HCT116 (cell line): ENCODE measurements around the gene WDFY2. TPM values are rescaled to one million over a fixed set of nuclear protein-coding genes. Genes with fewer than 3 reads are reported as not detected.
"Not testable (repeated sequence)": the region's sequence is repeated elsewhere in the genome, so short reads cannot be mapped to it uniquely, and the experiment has no call there.

Experiments
- ATAC-seq: fragments of 200-7000 bp; cut with Tn5 transposase; 2 replicates; pipeline ENCODE4 v1.9.1; 2020; ENCODE audit warnings: mild to moderate bottlenecking, moderate library complexity
- BruUV-seq: library from RNA; stranded (reverse); fragments of 400-500 nt; replicated peaks from 2 replicates; lab custom pipeline; 2021; lab: Mats Ljungman, UMichigan
- CTCF ChIA-PET: fragments of 300-600 bp; sonication (Branson Sonifier 250); formaldehyde crosslinking; loops from one replicate; lab custom pipeline; 2021; ENCODE audit warnings: antibody characterized with exemption; lab: Charles Lee
- POLR2A ChIA-PET: fragments of 300-600, 350-600 bp; sonication (Branson Sonifier 250); formaldehyde crosslinking; loops from one replicate; lab custom pipeline; 2021; ENCODE audit warnings: antibody characterized with exemption; lab: Charles Lee
- RAD21 ChIA-PET, 2 experiments: fragments of 300-600 bp; sonication (Branson Sonifier 250); formaldehyde crosslinking; loops; one replicate each; lab custom pipeline; 2023; ENCODE audit warnings: low total read pairs in 2 of 2; ENCODE audit not compliant: uncharacterized antibody in 2 of 2, unreplicated experiment in 2 of 2, low non-redundant PET in 1 of 2; lab: Charles Lee
- DNase-seq: peaks from one replicate; pipeline ENCODE4 v3.0.0-alpha.2; 2010; ENCODE audit warnings: low read depth, low spot score
- H2AFZ ChIP-seq: fragments of 200-600 bp; shearing (Covaris generic), sonication (generic); 2 replicates; pipeline ENCODE4 v1.6.1; 2017; ENCODE audit warnings: low read depth, mixed run types, mixed read lengths, antibody characterized with exemption, low read length; ENCODE audit not compliant: poor library complexity, severe bottlenecking
- H3K27ac ChIP-seq: 2 replicates; pipeline ENCODE4 v1.5.1; 2012; ENCODE audit warnings: low read depth, low read length
- H3K27me3 ChIP-seq: fragments of 200-600 bp; sonication (generic); 2 replicates; pipeline ENCODE4 v1.6.1; 2016; ENCODE audit warnings: mixed run types, low read length, mixed read lengths; ENCODE audit not compliant: insufficient read depth
- H3K36me3 ChIP-seq, 2 experiments: fragments of 200-500 bp in 1 of 2; fragments of 200-600 bp in 1 of 2; sonication (Bioruptor generic) in 1 of 2; sonication (generic) in 1 of 2; 2 replicates each; pipeline versions ENCODE4 v1.5.1 to v1.6.1; 2014 to 2016; ENCODE audit warnings: low read length in 2 of 2, inconsistent platforms in 1 of 2, mixed read lengths in 1 of 2, mixed run types in 1 of 2; ENCODE audit not compliant: insufficient read depth in 2 of 2, control insufficient read depth in 1 of 2
- H3K4me1 ChIP-seq, 2 experiments: fragments of 200-600 bp in 1 of 2; sonication (generic) in 1 of 2; 2 replicates each; pipeline versions ENCODE4 v1.5.1 to v1.6.1; 2012 to 2017; ENCODE audit warnings: low read length in 2 of 2, inconsistent platforms in 1 of 2, mild to moderate bottlenecking in 1 of 2, mixed read lengths in 1 of 2, mixed run types in 1 of 2, moderate library complexity in 1 of 2; ENCODE audit not compliant: insufficient read depth in 2 of 2, control insufficient read depth in 1 of 2
- H3K4me2 ChIP-seq: fragments of 200-600 bp; sonication (generic); 2 replicates; pipeline ENCODE4 v1.6.1; 2017; ENCODE audit warnings: mixed run types, low read length, mixed read lengths
- H3K4me3 ChIP-seq, 2 experiments: fragments of 200-600 bp in 1 of 2; sonication (generic) in 1 of 2; replicated peaks in 1 of 2; 2 replicates each; pipeline ENCODE4 v1.5.1; 2011 to 2016; ENCODE audit warnings: low read length in 2 of 2, control low read depth in 1 of 2, low read depth in 1 of 2, mild to moderate bottlenecking in 1 of 2, mixed read lengths in 1 of 2, mixed run types in 1 of 2
- H3K79me2 ChIP-seq: fragments of 200-600 bp; sonication (generic); 2 replicates; pipeline ENCODE4 v1.6.1; 2017; ENCODE audit warnings: mild to moderate bottlenecking, mixed run types, low read length, moderate library complexity, mixed read lengths; ENCODE audit not compliant: insufficient read depth
- H3K9ac ChIP-seq: fragments of 200-600 bp; sonication (generic); 2 replicates; pipeline ENCODE4 v1.6.1; 2016; ENCODE audit warnings: low read length, mixed read lengths
- H3K9me2 ChIP-seq: fragments of 200-600 bp; sonication (generic), shearing (Covaris generic); 2 replicates; pipeline ENCODE4 v1.6.1; 2017; ENCODE audit warnings: mixed run types, mild to moderate bottlenecking, moderate library complexity; ENCODE audit not compliant: insufficient read depth
- H3K9me3 ChIP-seq, 2 experiments: fragments of 200-500 bp in 1 of 2; fragments of 200-600 bp in 1 of 2; sonication (Bioruptor generic) in 1 of 2; sonication (generic) in 1 of 2; 2 replicates each; pipeline ENCODE4 v1.6.1; 2014 to 2017; ENCODE audit warnings: low read length in 2 of 2, mixed read lengths in 2 of 2, inconsistent platforms in 1 of 2, low read depth in 1 of 2, mild to moderate bottlenecking in 1 of 2, mixed run types in 1 of 2, moderate library complexity in 1 of 2; ENCODE audit not compliant: control insufficient read depth in 1 of 2, insufficient read depth in 1 of 2
- H4K20me1 ChIP-seq: fragments of 200-600 bp; sonication (generic), shearing (Covaris generic); 2 replicates; pipeline ENCODE4 v1.6.1; 2017; ENCODE audit warnings: mixed run types, mild to moderate bottlenecking, moderate library complexity; ENCODE audit not compliant: insufficient read depth
- CBX3 ChIP-seq: IDR thresholded peaks from 2 replicates; pipeline ENCODE4 v1.6.1; 2012; ENCODE audit warnings: low read depth
- EGR1 ChIP-seq: IDR thresholded peaks from 2 replicates; pipeline ENCODE4 v1.6.1; 2012; ENCODE audit warnings: low read depth
- ELF1 ChIP-seq: IDR thresholded peaks from 2 replicates; pipeline ENCODE4 v1.6.1; 2012; ENCODE audit warnings: low read depth, borderline replicate concordance
- EZH2phosphoT487 ChIP-seq: fragments of 200-600 bp; IDR thresholded peaks from 2 replicates; pipeline ENCODE4 v1.6.1; 2018; ENCODE audit warnings: antibody characterized with exemption, borderline replicate concordance
- FOSL1 ChIP-seq: IDR thresholded peaks from 2 replicates; pipeline ENCODE4 v1.6.1; 2012; ENCODE audit warnings: low read depth
- JUND ChIP-seq: IDR thresholded peaks from 2 replicates; pipeline ENCODE4 v1.6.1; 2012
- POLR2AphosphoS5 ChIP-seq: IDR thresholded peaks from 2 replicates; pipeline ENCODE4 v1.6.1; 2011; ENCODE audit warnings: mild to moderate bottlenecking, low read depth, low read length, moderate library complexity
- RAD21 ChIP-seq: IDR thresholded peaks from 2 replicates; pipeline ENCODE4 v1.6.1; 2012; ENCODE audit warnings: low read depth, mild to moderate bottlenecking
- SIN3A ChIP-seq: IDR thresholded peaks from 2 replicates; pipeline ENCODE4 v1.6.1; 2012; ENCODE audit warnings: low read depth
- SP1 ChIP-seq: IDR thresholded peaks from 2 replicates; pipeline ENCODE4 v1.6.1; 2012; ENCODE audit warnings: low read depth
- SRF ChIP-seq: IDR thresholded peaks from 2 replicates; pipeline ENCODE4 v1.6.1; 2012; ENCODE audit warnings: low read depth
- YY1 ChIP-seq: IDR thresholded peaks from 2 replicates; pipeline ENCODE4 v1.6.1; 2011; ENCODE audit warnings: low read length, low read depth, moderate library complexity, mild to moderate bottlenecking; ENCODE audit not compliant: insufficient replicate concordance; ENCODE audit errors: extremely low read depth
- ZFX ChIP-seq: fragments of 450-650 bp; IDR thresholded peaks from 2 replicates; pipeline ENCODE4 v1.6.1; 2017
- ZNF274 ChIP-seq: fragments of 200-500 bp; sonication (Bioruptor generic); IDR thresholded peaks from 2 replicates; pipeline ENCODE4 v1.6.1; 2014; ENCODE audit warnings: mild to moderate bottlenecking, low read depth, low read length, inconsistent platforms
- intact Hi-C: fragments of 100-400 bp; cut with micrococcal nuclease; formaldehyde crosslinking; loops from 2 replicates; pipeline ENCODE4 v1.10.0; 2022
- total RNA-seq: library from RNA; stranded (reverse); gene quantifications from one replicate; pipeline ENCODE4 v1.2.1, GENCODE V29; 2021; ENCODE audit not compliant: unreplicated experiment
- TF ChIP-seq, protein P1 (sequence below): IDR thresholded peaks from 2 replicates; pipeline ENCODE4 v1.6.1; 2011; ENCODE audit warnings: mild to moderate bottlenecking, low read length, moderate library complexity; ENCODE audit not compliant: insufficient replicate concordance; ENCODE audit errors: extremely low read depth
- TF ChIP-seq, protein P2 (sequence below), 3 experiments: fragments of 200-600 bp in 1 of 3; sonication (generic) in 1 of 3; IDR thresholded peaks in 2 of 3; conservative IDR thresholded peaks in 1 of 3; 2 replicates each; pipeline ENCODE4 v1.5.1; 2012 to 2017; ENCODE audit warnings: low read depth in 2 of 3, low read length in 2 of 3, antibody characterized with exemption in 1 of 3, borderline replicate concordance in 1 of 3, control low read depth in 1 of 3, mild to moderate bottlenecking in 1 of 3, mixed read lengths in 1 of 3, mixed run types in 1 of 3, moderate library complexity in 1 of 3; ENCODE audit not compliant: insufficient read depth in 1 of 3
- TF ChIP-seq, protein P3 (sequence below): IDR thresholded peaks from 2 replicates; pipeline ENCODE4 v1.6.1; 2012
- TF ChIP-seq, protein P4 (sequence below): IDR thresholded peaks from 2 replicates; pipeline ENCODE4 v1.6.1; 2012

WDFY2 gene
- total RNA-seq, 1 experiment from 2014 or later, result 6.1 TPM

DNA sequence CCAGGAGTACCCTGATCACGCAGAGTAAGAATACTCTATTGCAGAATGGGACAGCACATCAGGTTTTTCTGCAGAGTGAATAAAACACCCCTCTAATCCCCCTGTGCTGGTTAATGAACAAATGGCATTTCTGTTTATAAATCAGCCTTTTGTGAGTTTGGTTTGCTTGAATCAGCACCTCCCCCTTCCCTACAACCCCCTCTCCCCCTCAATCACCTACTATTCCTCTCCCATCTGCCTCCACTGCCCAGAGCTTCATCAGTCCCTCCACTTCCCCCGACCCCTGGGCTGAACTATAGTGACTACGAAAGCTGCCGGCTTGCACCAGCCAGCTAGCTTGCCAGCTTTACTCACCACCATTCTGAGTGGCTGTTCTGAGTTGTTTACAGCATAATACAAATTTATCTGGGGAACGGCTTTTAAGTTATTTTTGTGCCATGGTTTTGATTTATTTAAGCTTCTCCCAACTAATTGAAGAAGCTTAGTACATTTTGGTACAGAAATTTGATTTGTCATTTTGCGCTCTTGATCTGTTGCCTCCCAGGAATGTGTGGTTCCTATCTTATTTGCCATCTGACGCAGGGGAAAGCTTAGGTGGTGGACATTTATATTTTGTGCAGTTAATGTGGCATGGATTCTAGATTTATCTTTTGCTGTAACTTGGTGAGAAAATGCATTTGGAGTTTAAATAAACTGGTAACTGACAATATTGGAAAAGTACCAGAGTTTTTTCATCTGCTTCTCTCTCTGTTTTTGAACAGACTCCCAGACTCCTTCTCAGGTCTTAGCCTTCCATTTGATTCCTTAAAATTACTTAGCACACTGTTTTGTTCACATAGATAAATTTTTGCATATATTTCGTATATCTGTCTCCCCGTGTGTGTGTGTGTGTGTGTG is 41.7 kb upstream of the WDFY2 start:
- Histone ChIP-seq H3K36me3 (no peaks in the 10 kb centered on the region), H3K4me2 (no peak overlapping the region), H4K20me1 (no peaks in the 10 kb centered on the region), H3K9me2 (no peaks in the 10 kb centered on the region), H3K9ac (no peak overlapping the region), H3K27me3 (no peaks in the 10 kb centered on the region), H3K79me2 (no peaks in the 10 kb centered on the region), H3K27ac (no peak overlapping the region), H3K4me1 (no peaks in the 10 kb centered on the region), H2AFZ (no peak overlapping the region), H3K9me3 (no peaks in the 10 kb centered on the region), H3K4me3 (no peak overlapping the region)
- ATAC-seq (no peak), DNase-seq (no peak)
- intact Hi-C loops, result no loop called here
- ChIA-PET CTCF (no interaction called here), POLR2A (no interaction called here), RAD21 (no interaction called here)
- TF ChIP-seq FOSL1, result no peak
- no peak for TF ChIP-seq EGR1
- TF ChIP-seq, protein P1, sequence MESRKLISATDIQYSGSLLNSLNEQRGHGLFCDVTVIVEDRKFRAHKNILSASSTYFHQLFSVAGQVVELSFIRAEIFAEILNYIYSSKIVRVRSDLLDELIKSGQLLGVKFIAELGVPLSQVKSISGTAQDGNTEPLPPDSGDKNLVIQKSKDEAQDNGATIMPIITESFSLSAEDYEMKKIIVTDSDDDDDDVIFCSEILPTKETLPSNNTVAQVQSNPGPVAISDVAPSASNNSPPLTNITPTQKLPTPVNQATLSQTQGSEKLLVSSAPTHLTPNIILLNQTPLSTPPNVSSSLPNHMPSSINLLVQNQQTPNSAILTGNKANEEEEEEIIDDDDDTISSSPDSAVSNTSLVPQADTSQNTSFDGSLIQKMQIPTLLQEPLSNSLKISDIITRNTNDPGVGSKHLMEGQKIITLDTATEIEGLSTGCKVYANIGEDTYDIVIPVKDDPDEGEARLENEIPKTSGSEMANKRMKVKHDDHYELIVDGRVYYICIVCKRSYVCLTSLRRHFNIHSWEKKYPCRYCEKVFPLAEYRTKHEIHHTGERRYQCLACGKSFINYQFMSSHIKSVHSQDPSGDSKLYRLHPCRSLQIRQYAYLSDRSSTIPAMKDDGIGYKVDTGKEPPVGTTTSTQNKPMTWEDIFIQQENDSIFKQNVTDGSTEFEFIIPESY, result no peak
- no peak for TF ChIP-seq CBX3
- TF ChIP-seq POLR2AphosphoS5, result no peak
- TF ChIP-seq RAD21, result no peak
- TF ChIP-seq SRF, result no peak
- TF ChIP-seq YY1, result no peak
- TF ChIP-seq SP1, result no peak
- TF ChIP-seq, protein P2, sequence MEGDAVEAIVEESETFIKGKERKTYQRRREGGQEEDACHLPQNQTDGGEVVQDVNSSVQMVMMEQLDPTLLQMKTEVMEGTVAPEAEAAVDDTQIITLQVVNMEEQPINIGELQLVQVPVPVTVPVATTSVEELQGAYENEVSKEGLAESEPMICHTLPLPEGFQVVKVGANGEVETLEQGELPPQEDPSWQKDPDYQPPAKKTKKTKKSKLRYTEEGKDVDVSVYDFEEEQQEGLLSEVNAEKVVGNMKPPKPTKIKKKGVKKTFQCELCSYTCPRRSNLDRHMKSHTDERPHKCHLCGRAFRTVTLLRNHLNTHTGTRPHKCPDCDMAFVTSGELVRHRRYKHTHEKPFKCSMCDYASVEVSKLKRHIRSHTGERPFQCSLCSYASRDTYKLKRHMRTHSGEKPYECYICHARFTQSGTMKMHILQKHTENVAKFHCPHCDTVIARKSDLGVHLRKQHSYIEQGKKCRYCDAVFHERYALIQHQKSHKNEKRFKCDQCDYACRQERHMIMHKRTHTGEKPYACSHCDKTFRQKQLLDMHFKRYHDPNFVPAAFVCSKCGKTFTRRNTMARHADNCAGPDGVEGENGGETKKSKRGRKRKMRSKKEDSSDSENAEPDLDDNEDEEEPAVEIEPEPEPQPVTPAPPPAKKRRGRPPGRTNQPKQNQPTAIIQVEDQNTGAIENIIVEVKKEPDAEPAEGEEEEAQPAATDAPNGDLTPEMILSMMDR (IDR thresholded peaks at IDR 0.05 in 2 of 3, conservative IDR thresholded peaks at IDR 0.05 in 1 of 3; ENCODE audit: borderline replicate concordance in 1 of 3, insufficient read depth in 1 of 3, low read depth in 2 of 3, low read length in 2 of 3), result no peak
- no peak for TF ChIP-seq SIN3A
- no peak for TF ChIP-seq ZNF274
- no peak for TF ChIP-seq JUND
- no peak for TF ChIP-seq EZH2phosphoT487
- TF ChIP-seq ELF1, result no peak
- TF ChIP-seq, protein P3, sequence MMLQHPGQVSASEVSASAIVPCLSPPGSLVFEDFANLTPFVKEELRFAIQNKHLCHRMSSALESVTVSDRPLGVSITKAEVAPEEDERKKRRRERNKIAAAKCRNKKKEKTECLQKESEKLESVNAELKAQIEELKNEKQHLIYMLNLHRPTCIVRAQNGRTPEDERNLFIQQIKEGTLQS, result no peak
- TF ChIP-seq, protein P4, sequence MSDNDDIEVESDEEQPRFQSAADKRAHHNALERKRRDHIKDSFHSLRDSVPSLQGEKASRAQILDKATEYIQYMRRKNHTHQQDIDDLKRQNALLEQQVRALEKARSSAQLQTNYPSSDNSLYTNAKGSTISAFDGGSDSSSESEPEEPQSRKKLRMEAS, result no peak
- TF ChIP-seq ZFX, result no peak
- no TSS peak for BruUV-seq

DNA sequence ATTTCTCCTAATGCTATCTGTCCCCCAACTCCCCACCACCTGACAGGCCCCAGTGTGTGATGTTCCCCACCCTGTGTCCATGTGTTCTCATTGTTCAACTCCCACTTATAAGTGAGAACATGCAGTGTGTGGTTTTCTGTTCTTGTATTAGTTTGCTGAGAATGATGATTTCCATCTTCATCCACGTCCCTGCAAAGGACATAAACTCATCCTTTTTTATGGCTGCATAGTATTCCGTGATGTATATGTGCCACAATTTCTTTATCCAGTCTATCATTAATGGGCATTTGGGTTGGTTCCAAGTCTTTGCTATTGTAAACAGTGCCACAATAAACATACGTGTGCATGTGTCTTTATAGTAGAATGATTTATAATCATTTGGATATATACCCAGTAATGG is 38.8 kb upstream of the WDFY2 start:
- DNase-seq, ATAC-seq, H3K9ac ChIP-seq, H3K9me3 ChIP-seq, H4K20me1 ChIP-seq, H3K4me3 ChIP-seq, H3K27ac ChIP-seq, H2AFZ ChIP-seq, POLR2A ChIA-PET, BruUV-seq, H3K4me2 ChIP-seq, H3K9me2 ChIP-seq, H3K4me1 ChIP-seq, H3K79me2 ChIP-seq, H3K36me3 ChIP-seq, RAD21 ChIA-PET, intact Hi-C loops, H3K27me3 ChIP-seq, CTCF ChIA-PET: not testable (repeated sequence)
